HepG2 (cell line): ENCODE results near the gene PSMA7. TPM values are rescaled to one million over a fixed set of nuclear protein-coding genes. Genes with fewer than 3 reads are reported as not detected.

ENCODE experiments used
- ARHGAP35 ChIP-seq: sonication (generic); formaldehyde crosslinking; IDR thresholded peaks from 2 replicates; pipeline ENCODE4 v1.9.0; 2022; ENCODE audit warnings: mild to moderate bottlenecking, inconsistent platforms, moderate library complexity, missing genetic modification reagents, borderline replicate concordance
- EHMT2 ChIP-seq: fragments of 200-600 bp; sonication (generic); IDR thresholded peaks from 2 replicates; pipeline ENCODE4 v1.7.0; 2017; ENCODE audit warnings: antibody characterized with exemption, low read depth, low read length, borderline replicate concordance
- GABPB1 ChIP-seq: IDR thresholded peaks from 2 replicates; pipeline ENCODE4 v1.6.1; 2016; ENCODE audit warnings: mild to moderate bottlenecking, missing genetic modification reagents, moderate library complexity, missing compliant biosample characterization
- JUN ChIP-seq: sonication (generic); formaldehyde crosslinking; IDR thresholded peaks from 2 replicates; pipeline ENCODE4 v1.4.0; 2020; ENCODE audit warnings: mild to moderate bottlenecking, missing genetic modification reagents
- MIXL1 ChIP-seq: IDR thresholded peaks from 2 replicates; pipeline ENCODE4 v1.6.1; 2016
- MXI1 ChIP-seq: IDR thresholded peaks from 3 replicates; pipeline ENCODE4 v1.6.1; 2012; ENCODE audit warnings: low read depth, low read length, inconsistent platforms, borderline replicate concordance
- POLR2AphosphoS5 ChIP-seq: IDR thresholded peaks from 2 replicates; pipeline ENCODE4 v1.6.1; 2012; ENCODE audit warnings: low read depth, low read length
- PRDM15 ChIP-seq: sonication (generic); formaldehyde crosslinking; IDR thresholded peaks from 2 replicates; pipeline ENCODE4 v1.4.0; 2020; ENCODE audit warnings: missing genetic modification reagents
- RXRB ChIP-seq: IDR thresholded peaks from 2 replicates; pipeline ENCODE4 v1.6.1; 2016; ENCODE audit warnings: borderline replicate concordance, missing genetic modification reagents, missing compliant biosample characterization
- THAP7 ChIP-seq: sonication (generic); formaldehyde crosslinking; IDR thresholded peaks from 2 replicates; pipeline ENCODE4 v1.8.1; 2023; ENCODE audit warnings: mild to moderate bottlenecking, missing genetic modification reagents
- TRIM22 ChIP-seq: fragments of 450-650 bp; IDR thresholded peaks from 2 replicates; pipeline ENCODE4 v1.6.1; 2017
- ZBTB7B ChIP-seq: sonication (generic); formaldehyde crosslinking; IDR thresholded peaks from 2 replicates; pipeline ENCODE4 v1.4.0; 2020; ENCODE audit warnings: missing genetic modification reagents
- ZNF263 ChIP-seq: sonication (generic); formaldehyde crosslinking; IDR thresholded peaks from 2 replicates; pipeline ENCODE4 v1.4.0; 2020; ENCODE audit warnings: missing genetic modification reagents
- ZNF282 ChIP-seq: fragments of 450-650 bp; IDR thresholded peaks from 2 replicates; pipeline ENCODE4 v1.6.1; 2018; ENCODE audit not compliant: partially characterized antibody
- ZNF292 ChIP-seq: sonication (generic); formaldehyde crosslinking; IDR thresholded peaks from 2 replicates; pipeline ENCODE4 v1.8.1; 2022; ENCODE audit warnings: mild to moderate bottlenecking, low read depth, missing genetic modification reagents, borderline replicate concordance
- ZNF350 ChIP-seq: sonication (generic); formaldehyde crosslinking; IDR thresholded peaks from 2 replicates; pipeline ENCODE4 v1.4.0; 2020; ENCODE audit warnings: mild to moderate bottlenecking, low read depth, missing genetic modification reagents, borderline replicate concordance
- ZNF724P ChIP-seq: sonication (generic); formaldehyde crosslinking; IDR thresholded peaks from 2 replicates; pipeline ENCODE4 v1.8.0; 2022; ENCODE audit warnings: missing genetic modification reagents, borderline replicate concordance
- ZNF784 ChIP-seq: sonication (generic); formaldehyde crosslinking; IDR thresholded peaks from 2 replicates; pipeline ENCODE4 v1.5.1; 2020; ENCODE audit warnings: missing genetic modification reagents, mild to moderate bottlenecking, borderline replicate concordance
- ZNF800 ChIP-seq: sonication (generic); formaldehyde crosslinking; IDR thresholded peaks from 2 replicates; pipeline ENCODE4 v1.4.0; 2020; ENCODE audit warnings: missing genetic modification reagents
- polyA plus RNA-seq, 8 experiments: library from polyadenylated mRNA; depleted of rRNA in 3 of 8; stranded (reverse) in 7 of 8; unstranded in 1 of 8; fragments of >200 nt; fragmentation: Illumina TruSeq in 4 of 8; extraction: Trizol in 4 of 8; gene quantifications; 2 replicates each; pipeline versions ENCODE4 v1.2.1 to v1.2.3, GENCODE V29; 2011 to 2016; ENCODE audit warnings: low read depth in 4 of 8, missing spikeins in 1 of 8, mixed read lengths in 1 of 8; ENCODE audit not compliant: insufficient read depth in 1 of 8
- total RNA-seq, 5 experiments: library from RNA; depleted of rRNA; stranded (reverse); fragments of >200 nt; fragmentation: Illumina TruSeq; extraction: Trizol; gene quantifications; 2 replicates each; pipeline ENCODE4 v1.2.3, GENCODE V29; 2016; ENCODE audit warnings: low read depth in 1 of 5

Gene PSMA7
- total and polyA plus RNA-seq, 2 of the 13 experiments (the other 11 are each of a cell fraction or from before 2014, with no cell fraction given) = 531 to 631 TPM

GRCh38 chr20:62120365-62120762 lies 22.8 kb downstream of the PSMA7 start (continued):
- TF ChIP-seq MXI1 (no peak), ZNF292 (no peak), JUN (CRISPR knock-in tag) (no peak), ZNF800 (CRISPR knock-in tag) (no peak), ZNF263 (CRISPR knock-in tag) (no peak), PRDM15 (CRISPR knock-in tag) (no peak), THAP7 (CRISPR knock-in tag) (no peak), GABPB1 (CRISPR knock-in tag) (0 out of 2 replicates have a peak, but pooled peaks have one; percentile 3), ZNF724P (CRISPR knock-in tag) (no peak), ZNF282 (no peak), TRIM22 (no peak), EHMT2 (0 out of 2 replicates have a peak, but pooled peaks have one; percentile 3), ZBTB7B (no peak), MIXL1 (CRISPR knock-in tag) (no peak), RXRB (CRISPR knock-in tag) (no peak), ZNF350 (CRISPR knock-in tag) (no peak), ZNF784 (CRISPR knock-in tag) (no peak), POLR2AphosphoS5 (no peak), ARHGAP35 (CRISPR knock-in tag) (0 out of 2 replicates have a peak, but pooled peaks have one; percentile 4)
